Epithelial cell of esophagus (primary cell): Measurements from ENCODE around the gene RHBDD3.

Source experiments
- DNase-seq: peaks from one replicate; pipeline ENCODE4 v3.0.0; 2010; ENCODE audit warnings: low read depth
- H3K4me3 ChIP-seq: 2 replicates; pipeline ENCODE4 v1.5.1; 2011; ENCODE audit warnings: mild to moderate bottlenecking, low read length, control low read depth
- TF ChIP-seq, protein P1 (sequence below): IDR thresholded peaks from 2 replicates; pipeline ENCODE4 v1.5.1; 2011; ENCODE audit warnings: low read depth, mild to moderate bottlenecking, low read length, control low read depth, inconsistent platforms; ENCODE audit not compliant: insufficient read depth; ENCODE audit errors: missing control alignments

RHBDD3 gene

DNA sequence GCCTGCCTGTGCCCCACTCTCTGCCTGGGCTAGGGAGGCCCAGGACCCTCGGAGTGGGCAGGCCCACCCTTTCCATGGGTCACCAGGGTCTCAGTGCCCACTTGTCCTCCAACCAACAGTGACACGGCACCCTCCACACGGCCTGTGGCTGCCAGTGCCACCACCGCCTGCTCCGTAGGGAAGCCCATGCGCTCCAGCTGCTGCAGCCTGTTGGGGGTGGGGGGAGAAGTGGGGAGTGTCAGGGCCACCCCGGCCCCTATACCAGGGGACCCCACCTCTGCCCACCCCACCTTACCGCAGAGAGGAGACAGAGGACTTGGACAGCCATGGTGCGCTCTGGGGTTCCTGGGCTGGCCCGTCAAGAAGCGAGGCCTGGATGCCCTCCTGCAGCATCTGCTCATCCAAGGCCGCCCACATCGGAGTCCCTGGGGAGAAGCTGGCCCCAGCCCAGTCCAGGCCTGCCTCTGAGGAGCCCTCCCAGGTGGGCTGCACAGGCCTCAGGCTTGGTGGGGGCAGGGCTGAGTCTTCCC, 7.7 kb downstream of the RHBDD3 start:
- no peak overlapping the region for H3K4me3 ChIP-seq
- no peak for DNase-seq
- TF ChIP-seq, protein P1, sequence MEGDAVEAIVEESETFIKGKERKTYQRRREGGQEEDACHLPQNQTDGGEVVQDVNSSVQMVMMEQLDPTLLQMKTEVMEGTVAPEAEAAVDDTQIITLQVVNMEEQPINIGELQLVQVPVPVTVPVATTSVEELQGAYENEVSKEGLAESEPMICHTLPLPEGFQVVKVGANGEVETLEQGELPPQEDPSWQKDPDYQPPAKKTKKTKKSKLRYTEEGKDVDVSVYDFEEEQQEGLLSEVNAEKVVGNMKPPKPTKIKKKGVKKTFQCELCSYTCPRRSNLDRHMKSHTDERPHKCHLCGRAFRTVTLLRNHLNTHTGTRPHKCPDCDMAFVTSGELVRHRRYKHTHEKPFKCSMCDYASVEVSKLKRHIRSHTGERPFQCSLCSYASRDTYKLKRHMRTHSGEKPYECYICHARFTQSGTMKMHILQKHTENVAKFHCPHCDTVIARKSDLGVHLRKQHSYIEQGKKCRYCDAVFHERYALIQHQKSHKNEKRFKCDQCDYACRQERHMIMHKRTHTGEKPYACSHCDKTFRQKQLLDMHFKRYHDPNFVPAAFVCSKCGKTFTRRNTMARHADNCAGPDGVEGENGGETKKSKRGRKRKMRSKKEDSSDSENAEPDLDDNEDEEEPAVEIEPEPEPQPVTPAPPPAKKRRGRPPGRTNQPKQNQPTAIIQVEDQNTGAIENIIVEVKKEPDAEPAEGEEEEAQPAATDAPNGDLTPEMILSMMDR: no peak

DNA sequence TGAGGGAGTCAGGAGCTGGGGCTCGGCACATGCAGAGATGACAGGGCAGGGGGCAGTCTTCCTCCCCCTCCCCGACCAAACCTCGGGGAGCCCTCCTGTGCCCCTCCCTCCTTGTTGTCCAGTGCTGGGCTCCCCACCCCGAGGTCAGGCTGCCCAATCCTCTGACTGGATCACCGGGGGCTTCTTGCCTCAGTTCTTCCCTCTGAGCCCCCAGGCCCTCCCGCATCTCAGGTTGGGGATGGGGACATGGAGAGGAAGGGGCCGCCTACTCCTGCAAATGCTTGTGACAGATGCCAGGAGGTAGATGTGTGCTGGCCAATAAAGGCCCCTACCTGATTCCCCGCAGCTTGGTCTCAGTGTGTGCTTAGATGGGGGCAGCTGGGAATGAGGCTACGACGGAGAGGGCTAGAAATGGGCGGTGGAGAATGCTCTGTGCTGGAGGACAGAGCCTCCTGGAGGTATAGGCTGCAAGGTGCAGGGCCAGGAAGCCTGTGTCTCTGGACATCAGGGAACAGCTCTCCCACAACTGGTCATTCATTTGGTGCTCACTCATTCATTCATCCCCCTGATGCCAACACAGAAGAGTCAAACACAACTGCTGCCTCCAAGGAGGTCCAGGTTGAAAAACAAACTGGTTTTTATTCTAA, 8.4 kb downstream of the RHBDD3 start:
- DNase-seq: no peak

DNA sequence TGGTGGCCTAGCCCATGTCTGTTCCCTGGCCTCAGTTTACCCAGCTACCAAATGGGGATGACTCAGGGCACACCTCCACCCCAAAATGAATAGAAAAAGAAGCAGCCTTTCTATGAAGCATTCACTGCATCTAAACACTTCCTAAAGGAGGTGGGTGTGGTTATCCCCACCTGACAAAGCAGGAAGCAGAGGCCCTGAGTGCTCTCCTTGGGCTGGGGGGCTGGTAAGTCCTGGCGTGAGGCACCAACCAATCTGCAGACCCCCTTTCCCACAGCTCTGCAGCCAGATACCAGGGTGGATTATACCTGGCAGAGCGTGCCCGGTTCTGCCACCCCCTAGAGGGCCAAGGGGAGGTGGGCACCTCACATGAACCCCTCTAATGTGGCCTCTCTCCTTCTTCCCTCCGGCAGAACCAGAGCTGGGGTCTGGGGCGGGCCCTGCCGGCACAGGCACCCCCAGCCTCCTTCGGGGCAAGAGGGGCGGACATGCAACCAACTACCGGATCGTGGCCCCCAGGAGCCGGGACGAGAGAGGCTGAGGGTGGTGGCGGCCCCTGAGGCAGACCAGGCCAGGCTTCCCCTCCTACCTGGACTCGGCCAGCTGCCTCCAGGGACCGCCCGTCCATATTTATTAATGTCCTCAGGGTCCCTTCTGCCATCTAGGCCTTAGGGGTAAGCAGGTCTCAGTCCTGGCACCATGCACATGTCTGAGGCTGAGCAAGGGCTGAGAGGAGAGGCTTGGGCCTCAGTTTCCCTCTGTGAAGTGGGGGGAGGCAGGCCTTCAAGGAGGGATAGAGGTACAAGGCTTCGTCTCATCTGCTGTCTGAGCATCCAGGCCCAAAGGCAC, 9.2 kb downstream of the RHBDD3 start:
- no peak for DNase-seq
- no peak overlapping the region for H3K4me3 ChIP-seq
- TF ChIP-seq, protein P1: no peak

More for the DNA sequence above, 8.4 kb downstream of the RHBDD3 start:
- TF ChIP-seq, protein P1: peak; percentile 19
- no peak overlapping the region for H3K4me3 ChIP-seq

DNA sequence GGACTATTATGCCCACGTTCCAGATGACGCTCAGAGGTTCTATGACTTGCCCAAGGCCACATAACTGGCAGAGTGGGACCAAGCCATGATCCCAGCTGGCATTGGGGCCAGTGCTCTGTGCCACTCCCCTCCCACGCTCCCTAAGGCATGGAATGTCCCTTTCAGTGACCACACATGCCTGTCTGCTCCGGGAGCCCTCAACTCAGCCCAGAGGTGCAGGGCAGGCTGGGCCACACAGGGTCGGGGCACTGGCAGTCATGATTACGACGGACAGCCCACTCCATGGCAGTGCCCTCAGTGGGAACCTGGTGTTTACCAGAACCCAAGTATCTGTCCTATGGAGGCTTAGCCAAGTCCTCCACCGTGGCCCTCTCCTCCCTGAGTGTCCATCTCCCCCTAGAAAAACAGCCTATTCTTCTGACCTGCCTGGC, 10.0 kb downstream of the RHBDD3 start:
- H3K4me3 ChIP-seq: no peak overlapping the region
- TF ChIP-seq, protein P1: no peak
- DNase-seq: no peak

DNA sequence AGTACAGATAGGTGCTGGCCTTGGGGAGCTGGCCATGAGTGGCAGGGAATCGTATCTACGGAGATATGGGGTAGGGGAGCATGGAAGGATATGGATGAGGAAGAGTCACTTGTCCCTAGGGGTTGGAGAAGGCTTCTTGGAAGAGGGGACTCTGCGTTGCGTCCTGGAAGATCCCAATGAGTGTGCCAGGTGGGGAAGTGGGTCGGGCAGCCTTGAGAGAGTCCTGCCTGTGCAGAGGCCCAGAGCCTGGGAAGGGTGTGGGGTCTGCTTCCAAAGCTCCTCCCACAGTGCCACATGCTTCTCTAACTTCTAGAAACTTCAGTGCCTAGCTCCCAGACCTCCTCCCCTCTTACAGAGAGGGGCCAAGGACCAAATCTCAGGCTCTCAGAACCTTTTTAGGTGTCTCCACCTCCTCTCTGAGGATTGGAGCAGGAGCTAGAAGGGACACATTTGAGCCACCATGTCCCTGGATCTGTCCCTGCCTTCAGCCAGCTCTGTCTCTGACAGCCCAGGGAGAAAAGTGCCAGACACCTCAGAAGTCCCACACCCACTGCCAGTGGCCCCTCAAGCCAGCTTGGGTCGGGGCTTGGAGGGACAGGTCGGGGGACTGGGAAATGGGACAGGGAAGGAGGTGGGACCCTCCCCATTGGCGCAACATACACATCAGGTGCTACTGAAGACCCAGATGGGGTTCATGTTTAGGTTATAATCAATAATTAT, 11.0 kb downstream of the RHBDD3 start:
- TF ChIP-seq, protein P1: no peak
- DNase-seq: no peak
- H3K4me3 ChIP-seq: no peak overlapping the region

DNA sequence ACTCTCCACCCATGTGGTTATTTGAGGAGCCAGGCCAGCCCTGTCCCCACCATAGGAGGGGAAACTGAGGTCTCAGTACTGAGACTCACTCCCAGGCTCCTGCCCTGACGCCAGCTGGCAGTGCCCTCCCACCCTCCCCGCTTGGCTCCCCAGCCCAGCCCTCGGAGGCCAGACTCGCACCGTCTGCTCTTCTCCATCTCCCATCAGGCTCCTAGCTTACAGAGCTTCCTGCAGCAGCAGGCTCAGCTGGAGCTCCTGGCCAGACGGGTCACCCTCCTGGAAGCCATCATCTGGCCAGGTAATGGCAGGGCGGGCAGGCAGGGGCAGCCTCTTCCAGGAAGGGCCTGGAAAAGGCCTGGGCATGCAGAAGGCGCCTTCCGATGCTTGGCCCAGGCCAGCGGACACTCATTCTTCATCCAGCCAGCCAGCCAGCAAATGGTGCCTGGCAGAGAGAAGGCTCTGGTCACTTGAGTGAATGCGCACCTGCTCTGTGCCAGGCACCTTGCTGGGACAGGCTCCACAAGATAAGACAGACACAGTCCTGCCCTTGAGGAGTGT, 12.6 kb downstream of the RHBDD3 start:
- no peak for DNase-seq
- TF ChIP-seq, protein P1: no peak
- H3K4me3 ChIP-seq: no peak overlapping the region
